Upper lobe of left lung (tissue), 4 donors: ENCODE data around the gene PCDHB9.

Experiments used
- EP300 ChIP-seq, 4 donors: sonication (generic); formaldehyde crosslinking; IDR thresholded peaks; one replicate each; pipeline ENCODE4 v1.5.1; 2017; ENCODE audit warnings: antibody characterized with exemption in 4 of 4, control low read depth in 2 of 4
- POLR2A ChIP-seq, 4 donors: fragments of 450-650 bp; IDR thresholded peaks; one replicate each; pipeline ENCODE4 v1.5.1; 2016 to 2017; ENCODE audit warnings: antibody characterized with exemption in 4 of 4, mild to moderate bottlenecking in 2 of 4
- POLR2AphosphoS5 ChIP-seq, 2 donors: sonication (generic); formaldehyde crosslinking; IDR thresholded peaks; one replicate each; pipeline ENCODE4 v1.5.1; 2017; ENCODE audit warnings: antibody characterized with exemption in 2 of 2
- TF ChIP-seq, protein P1 (sequence below), 6 experiments: fragments of 450-650 bp in 4 of 6; fragments of 200-600 bp in 2 of 6; sonication (generic) in 2 of 6; IDR thresholded peaks; one replicate each; pipeline ENCODE4 v1.5.1; 2016 to 2019; ENCODE audit warnings: antibody characterized with exemption in 6 of 6

DNA sequence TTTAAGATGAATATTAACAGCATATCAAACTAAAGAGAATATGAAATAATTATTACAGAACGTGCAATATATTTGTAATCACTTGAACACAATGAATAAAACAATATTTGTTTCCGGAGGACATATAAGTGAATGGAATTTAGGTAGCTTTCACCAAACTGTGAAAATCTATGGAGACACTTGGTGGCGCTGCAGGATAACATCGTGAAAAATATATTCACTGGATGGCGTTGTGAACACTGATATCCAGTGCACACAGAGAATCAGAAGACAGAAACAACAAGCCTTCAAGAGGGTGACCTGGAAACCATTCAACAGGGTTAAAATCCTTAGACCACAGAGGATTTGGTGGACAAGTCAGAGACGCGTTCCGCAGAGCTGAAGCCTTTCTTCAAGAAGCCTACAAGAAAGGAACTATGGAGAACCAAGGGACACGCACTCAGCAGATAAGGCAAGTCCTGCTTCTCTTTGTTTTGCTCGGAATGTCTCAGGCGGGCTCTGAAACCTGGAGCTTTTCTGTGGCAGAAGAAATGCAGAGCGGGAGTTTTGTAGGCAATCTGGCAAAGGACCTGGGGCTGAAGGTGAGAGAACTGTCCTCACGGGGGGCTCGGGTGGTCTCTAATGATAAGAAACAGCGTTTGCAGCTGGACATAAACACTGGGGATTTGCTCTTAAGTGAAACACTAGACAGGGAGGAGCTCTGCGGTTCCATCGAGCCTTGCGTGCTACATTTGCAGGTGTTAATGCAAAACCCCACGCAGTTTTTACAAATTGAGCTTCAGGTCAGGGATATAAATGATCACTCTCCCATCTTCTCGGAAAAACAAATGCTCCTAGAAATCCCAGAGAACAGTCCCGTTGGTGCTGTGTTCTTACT is 12.6 kb downstream of the PCDHB9 start, which contains the start of gene PCDHB11:
- TF ChIP-seq, protein P1, sequence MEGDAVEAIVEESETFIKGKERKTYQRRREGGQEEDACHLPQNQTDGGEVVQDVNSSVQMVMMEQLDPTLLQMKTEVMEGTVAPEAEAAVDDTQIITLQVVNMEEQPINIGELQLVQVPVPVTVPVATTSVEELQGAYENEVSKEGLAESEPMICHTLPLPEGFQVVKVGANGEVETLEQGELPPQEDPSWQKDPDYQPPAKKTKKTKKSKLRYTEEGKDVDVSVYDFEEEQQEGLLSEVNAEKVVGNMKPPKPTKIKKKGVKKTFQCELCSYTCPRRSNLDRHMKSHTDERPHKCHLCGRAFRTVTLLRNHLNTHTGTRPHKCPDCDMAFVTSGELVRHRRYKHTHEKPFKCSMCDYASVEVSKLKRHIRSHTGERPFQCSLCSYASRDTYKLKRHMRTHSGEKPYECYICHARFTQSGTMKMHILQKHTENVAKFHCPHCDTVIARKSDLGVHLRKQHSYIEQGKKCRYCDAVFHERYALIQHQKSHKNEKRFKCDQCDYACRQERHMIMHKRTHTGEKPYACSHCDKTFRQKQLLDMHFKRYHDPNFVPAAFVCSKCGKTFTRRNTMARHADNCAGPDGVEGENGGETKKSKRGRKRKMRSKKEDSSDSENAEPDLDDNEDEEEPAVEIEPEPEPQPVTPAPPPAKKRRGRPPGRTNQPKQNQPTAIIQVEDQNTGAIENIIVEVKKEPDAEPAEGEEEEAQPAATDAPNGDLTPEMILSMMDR (IDR thresholded peaks at IDR 0.05), result no peak
- TF ChIP-seq EP300 (IDR thresholded peaks at IDR 0.05) (no peak), POLR2AphosphoS5 (IDR thresholded peaks at IDR 0.05) (no peak), POLR2A (IDR thresholded peaks at IDR 0.05) (no peak)
